GM12873 (cell line): ENCODE results near the gene BOLL.

Source experiments
- TF ChIP-seq, protein P1 (sequence below): IDR thresholded peaks from 2 replicates; pipeline ENCODE4 v1.5.1; 2012; ENCODE audit warnings: low read depth, mild to moderate bottlenecking, moderate library complexity, low read length, control low read depth; ENCODE audit not compliant: insufficient read depth; ENCODE audit errors: missing control alignments

BOLL gene, protein sequence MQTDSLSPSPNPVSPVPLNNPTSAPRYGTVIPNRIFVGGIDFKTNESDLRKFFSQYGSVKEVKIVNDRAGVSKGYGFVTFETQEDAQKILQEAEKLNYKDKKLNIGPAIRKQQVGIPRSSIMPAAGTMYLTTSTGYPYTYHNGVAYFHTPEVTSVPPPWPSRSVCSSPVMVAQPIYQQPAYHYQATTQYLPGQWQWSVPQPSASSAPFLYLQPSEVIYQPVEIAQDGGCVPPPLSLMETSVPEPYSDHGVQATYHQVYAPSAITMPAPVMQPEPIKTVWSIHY

DNA sequence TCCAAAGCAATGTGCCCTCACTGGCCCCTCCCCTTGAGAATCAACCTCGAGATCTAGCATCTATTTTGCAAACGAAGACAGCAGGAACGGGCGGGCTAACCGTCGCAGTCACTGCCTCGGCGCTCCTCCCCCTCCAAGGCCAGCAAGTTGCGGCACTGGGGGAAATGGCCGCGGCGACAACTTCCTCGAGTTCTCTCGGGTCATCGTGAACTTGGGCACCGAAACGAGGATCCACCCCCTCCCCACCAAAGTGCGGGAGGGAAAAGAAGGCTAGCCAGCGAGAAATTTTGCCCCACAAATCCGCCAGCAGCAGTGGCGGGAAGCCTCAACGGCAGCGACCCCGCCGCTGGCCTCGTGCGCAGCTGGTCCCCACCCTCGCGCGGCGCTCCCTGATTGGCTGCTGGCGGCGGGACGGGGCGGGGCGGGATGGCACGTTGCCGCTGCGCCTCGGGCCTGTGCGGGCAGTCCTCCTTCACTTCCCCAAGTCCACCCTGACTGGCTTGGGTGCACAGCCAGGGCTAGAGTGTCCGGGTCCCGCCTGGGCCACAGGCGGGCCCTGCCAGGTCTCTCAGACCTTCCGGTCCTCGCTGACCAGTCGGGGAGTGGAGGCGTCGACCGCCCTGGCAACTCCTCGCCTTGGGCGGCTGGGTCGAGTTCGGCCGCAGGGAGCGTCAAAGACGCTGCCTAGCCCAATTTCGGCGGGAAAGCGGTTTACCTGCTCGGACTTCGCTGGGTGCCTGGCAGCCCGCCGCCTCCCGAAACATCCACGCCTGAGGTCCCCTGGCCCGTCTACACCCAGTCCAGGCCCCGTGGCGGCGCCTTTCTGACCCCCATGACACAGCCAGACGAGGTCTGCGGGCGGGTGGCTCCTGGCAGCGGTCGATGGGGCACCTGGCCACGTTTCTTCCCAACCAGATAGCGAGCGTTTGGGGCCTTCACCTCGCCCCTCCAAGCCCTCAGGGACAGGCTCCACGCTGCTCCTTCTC is at the start of gene BOLL:
Gene BOLL (minus strand): TSS at position 364 of the 986 bp plus-strand sequence. CDS start 3,469 bp downstream, outside the sequence.
- TF ChIP-seq, protein P1, sequence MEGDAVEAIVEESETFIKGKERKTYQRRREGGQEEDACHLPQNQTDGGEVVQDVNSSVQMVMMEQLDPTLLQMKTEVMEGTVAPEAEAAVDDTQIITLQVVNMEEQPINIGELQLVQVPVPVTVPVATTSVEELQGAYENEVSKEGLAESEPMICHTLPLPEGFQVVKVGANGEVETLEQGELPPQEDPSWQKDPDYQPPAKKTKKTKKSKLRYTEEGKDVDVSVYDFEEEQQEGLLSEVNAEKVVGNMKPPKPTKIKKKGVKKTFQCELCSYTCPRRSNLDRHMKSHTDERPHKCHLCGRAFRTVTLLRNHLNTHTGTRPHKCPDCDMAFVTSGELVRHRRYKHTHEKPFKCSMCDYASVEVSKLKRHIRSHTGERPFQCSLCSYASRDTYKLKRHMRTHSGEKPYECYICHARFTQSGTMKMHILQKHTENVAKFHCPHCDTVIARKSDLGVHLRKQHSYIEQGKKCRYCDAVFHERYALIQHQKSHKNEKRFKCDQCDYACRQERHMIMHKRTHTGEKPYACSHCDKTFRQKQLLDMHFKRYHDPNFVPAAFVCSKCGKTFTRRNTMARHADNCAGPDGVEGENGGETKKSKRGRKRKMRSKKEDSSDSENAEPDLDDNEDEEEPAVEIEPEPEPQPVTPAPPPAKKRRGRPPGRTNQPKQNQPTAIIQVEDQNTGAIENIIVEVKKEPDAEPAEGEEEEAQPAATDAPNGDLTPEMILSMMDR = no peak

DNA sequence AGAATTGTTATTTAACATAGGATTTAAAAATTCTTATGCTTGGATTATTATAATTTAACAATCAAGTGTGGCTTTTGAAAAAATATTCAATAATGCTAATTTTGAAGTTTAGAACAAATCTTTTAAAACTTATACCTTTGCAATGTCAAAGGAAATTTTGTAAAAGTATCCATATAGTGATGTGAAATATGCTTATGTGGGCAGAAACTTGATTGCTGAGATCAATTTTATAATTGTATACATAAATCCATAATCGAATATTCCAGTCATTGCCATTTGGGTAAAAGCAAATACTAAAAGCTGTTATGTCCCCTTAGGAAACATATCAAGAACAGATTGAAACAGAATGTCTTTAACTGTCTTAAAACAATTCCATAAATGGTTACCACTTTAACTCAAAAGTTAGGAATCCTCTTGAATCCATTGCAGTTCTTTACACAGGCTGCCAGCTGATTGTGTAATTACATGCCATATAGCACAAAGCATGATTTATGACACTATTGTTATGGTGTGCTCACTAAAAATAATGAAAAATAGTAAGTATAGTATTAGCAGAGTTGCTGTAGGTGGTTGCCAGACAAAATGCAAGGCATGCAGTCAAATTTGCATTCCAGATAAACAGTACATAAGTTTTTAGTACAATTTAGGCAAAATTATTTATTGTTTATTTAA is 43.5 kb upstream of the BOLL start:
- TF ChIP-seq, protein P1 = no peak

DNA sequence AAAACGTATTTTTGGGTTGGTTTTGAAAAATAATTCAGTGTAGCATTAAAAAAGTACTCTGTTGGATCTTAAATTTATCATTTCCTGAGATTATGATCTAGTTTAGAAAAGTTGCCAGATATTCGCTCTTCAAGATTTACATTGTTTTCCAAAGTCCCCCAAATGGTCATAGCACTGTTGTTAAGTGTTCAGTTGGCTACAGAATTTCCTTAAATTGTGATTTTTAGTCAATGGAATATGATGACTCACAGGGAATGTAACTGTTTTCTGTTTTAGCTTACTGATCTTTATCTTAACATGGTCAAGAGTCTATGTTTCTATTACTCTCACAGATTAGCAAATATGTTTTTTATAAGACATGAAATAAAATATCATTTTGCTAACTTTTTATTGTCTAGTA is 42.5 kb upstream of the BOLL start:
- TF ChIP-seq, protein P1 = no peak

DNA sequence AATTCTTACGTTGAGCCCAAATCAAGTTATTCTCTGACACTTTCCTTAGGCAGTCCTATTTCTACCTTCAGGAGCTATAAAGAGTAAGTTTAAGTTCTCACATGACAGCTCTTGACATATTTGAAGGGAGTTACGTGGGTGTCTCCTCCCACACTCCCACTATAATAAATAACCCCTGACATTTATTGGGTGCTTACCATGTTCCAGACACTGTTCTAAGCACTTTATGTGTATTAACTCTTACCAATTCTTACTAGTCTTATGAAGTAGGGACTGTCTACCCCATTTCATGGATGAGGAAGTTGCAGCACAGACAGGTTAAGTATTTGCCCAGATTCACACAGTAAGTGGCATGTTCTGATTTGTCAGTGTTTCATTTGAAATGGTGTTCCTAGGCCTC is 37.2 kb upstream of the BOLL start:
- TF ChIP-seq, protein P1 = no peak

DNA sequence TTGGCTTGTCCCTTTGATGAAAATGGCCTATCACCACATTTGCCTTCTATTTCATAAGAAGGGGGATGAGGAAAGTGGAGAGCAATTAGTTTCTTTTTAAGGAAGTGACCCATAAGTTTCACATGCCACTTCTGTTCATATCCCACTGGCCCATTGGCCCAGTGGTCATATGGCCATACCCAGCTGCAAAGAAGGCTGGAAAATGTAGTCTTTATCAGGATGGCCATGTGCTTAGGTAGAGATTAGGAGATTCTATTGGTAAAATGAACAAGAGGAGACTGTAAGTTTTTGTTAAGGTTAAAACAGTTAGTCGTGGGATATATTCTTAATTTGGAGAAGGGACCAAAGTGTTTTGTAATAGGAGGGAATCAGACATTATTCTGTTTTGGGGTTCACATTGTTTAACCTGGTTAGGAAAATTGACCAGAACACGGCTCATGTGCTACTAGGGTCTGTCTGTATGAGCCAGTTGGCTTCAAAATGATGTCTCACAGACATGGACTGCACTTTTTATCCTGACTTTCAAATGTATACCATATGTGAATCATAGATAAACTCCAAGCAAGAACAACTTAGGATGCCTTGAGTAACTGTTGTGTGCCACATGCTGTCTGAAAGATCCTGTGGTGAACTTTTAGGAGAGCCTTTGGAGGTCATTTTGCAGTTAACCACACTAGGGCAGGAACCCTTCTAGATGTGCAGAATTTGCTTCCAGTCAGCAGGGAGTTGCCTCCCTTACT is 36.6 kb upstream of the BOLL start:
- TF ChIP-seq, protein P1 = no peak

DNA sequence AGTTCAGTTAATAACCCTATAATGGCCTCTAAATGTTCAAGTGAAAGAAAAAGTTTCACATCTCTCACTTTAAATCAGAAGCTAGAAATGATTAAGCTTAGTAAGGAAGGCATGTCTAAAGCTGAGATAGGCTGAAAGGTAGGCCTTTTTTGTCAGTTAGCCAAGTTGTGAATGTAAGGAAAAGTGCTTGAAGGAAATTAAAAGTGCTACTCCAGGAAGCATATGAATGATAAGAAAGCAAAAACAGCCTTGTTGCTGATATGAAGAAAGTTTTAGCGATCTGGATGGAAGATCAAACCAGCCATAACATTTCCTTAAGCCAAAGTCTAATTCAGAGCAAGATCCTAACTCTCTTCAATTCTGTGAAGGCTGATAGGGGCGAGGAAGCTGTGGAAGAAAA is 29.4 kb upstream of the BOLL start:
- TF ChIP-seq, protein P1 = no peak
